NT2/D1 (cell line): ENCODE results near the gene SKIDA1.

ENCODE experiments used
- SUZ12 ChIP-seq: IDR thresholded peaks from 2 replicates; pipeline ENCODE4 v1.6.1; 2011; ENCODE audit not compliant: insufficient read length, insufficient read depth; ENCODE audit errors: extremely low read depth
- YY1 ChIP-seq: IDR thresholded peaks from 2 replicates; pipeline ENCODE4 v1.6.1; 2011; ENCODE audit not compliant: insufficient read length, insufficient read depth
- ZNF274 ChIP-seq: IDR thresholded peaks from 2 replicates; pipeline ENCODE4 v1.6.1; 2011; ENCODE audit warnings: mild to moderate bottlenecking, low read depth, low read length

DNA sequence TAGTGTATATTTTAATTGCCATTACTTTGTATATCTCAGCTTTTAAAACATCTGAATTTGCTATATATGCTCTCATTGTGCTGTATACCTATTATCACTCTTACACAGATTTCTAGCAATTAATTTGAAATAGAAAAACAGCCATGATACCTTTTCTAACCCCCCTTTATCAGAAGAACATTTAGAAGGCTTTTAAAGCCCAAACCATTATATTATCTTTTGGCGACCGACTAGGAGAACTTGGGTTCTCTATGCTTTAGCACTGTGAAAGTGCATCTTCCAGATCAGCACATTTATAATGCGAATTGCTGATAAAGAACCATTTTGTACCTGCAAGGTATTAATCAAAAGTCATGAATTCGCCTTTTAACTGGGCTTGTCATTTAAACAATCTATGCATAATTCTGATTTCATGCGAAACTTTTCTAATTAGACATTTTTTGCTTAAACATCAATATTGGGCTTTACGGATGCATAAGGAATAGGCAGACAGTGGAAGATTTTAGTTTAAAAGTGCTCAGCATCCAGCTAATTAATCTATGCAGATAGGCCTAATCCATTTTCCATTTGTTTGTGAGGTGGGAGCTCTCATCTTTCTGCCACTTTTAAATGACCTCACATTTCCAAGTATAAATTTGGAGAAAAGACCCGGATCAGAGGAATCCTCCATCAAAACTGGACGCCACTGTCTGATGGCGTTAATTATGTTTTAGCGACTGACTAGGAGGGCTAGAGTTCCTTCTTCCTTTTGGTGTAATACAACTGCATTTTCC, 7.4 kb upstream of the SKIDA1 start:
- TF ChIP-seq YY1, result no peak
- TF ChIP-seq SUZ12, result no peak
- no peak for TF ChIP-seq ZNF274
